Muscle of arm (tissue), 12 donors: ENCODE measurements around the gene CCL26. TPM values are rescaled to one million over a fixed set of nuclear protein-coding genes. Genes with fewer than 3 reads are reported as not detected.

Experiments
- polyA plus RNA-seq, 12 donors: library from polyadenylated mRNA; unstranded; fragments of 120-200 nt; gene quantifications; one replicate each; pipeline ENCODE4 v1.2.1, GENCODE V29; 2013; ENCODE audit not compliant: insufficient read length in 12 of 12

CCL26 gene
- polyA plus RNA-seq, 12 donors = 0.36 to 2.1 (median 0.91) TPM; not detected in 2

Other genes with a start within 250 kb of the CCL26 start
- gene HIP1, start 33.3 kb downstream of the CCL26 start, polyA plus RNA-seq = 10 to 100 TPM in 11 of 12 donors, not detected in 1; 19.1 to 29.3 (median 24.8) TPM
- under 1 TPM in 3 of 12 donors, not detected in 9; 0.28 to 0.35 (median 0.33) TPM for gene CCL24, start 41.6 kb upstream of the CCL26 start, polyA plus RNA-seq
- 10 to 100 TPM in 11 of 12 donors, not detected in 1; 14.2 to 36.3 (median 18.6) TPM for gene RHBDD2, start 106.8 kb upstream of the CCL26 start, polyA plus RNA-seq
- 10 to 100 TPM in 11 of 12 donors, not detected in 1; 23.4 to 58.4 (median 31.8) TPM for gene POR, start 142.9 kb upstream of the CCL26 start, polyA plus RNA-seq
- gene TMEM120A, start 222.4 kb upstream of the CCL26 start, polyA plus RNA-seq = 100 to 1,000 TPM in 1 of 12 donors, 10 to 100 TPM in 10, not detected in 1; 30.6 to 103 (median 40.4) TPM